Keratinocyte (primary cell): ENCODE data around the gene CRTC3. TPM values are rescaled to one million over a fixed set of nuclear protein-coding genes. Genes with fewer than 3 reads are reported as not detected.

Source experiments
- DNase-seq: peaks from one replicate; pipeline ENCODE4 v3.0.0-alpha.2; 2011; ENCODE audit warnings: low read depth, missing footprints, low spot score
- FAIRE-seq: peaks from 2 replicates; lab custom pipeline; 2011; peaks lifted over from hg19 to GRCh38; lab: Jason Lieb, UNC
- H2AFZ ChIP-seq: 2 replicates; pipeline ENCODE4 v1.6.0; 2012; ENCODE audit warnings: low read length, control low read depth, inconsistent platforms; ENCODE audit not compliant: control insufficient read depth
- H3K27ac ChIP-seq: 2 replicates; pipeline ENCODE4 v1.5.1; 2011; ENCODE audit warnings: low read length; ENCODE audit not compliant: control insufficient read depth, insufficient read depth
- H3K27me3 ChIP-seq: 3 replicates; pipeline ENCODE4 v1.6.0; 2011; ENCODE audit warnings: low read length; ENCODE audit not compliant: control insufficient read depth, insufficient read depth; ENCODE audit errors: extremely low read depth
- H3K36me3 ChIP-seq, 2 experiments: 2 replicates in 1 of 2; 3 replicates in 1 of 2; pipeline ENCODE4 v1.5.1; 2011; ENCODE audit warnings: low read length in 2 of 2, mild to moderate bottlenecking in 1 of 2; ENCODE audit not compliant: control insufficient read depth in 2 of 2, insufficient read depth in 2 of 2; ENCODE audit errors: extremely low read depth in 1 of 2
- H3K4me1 ChIP-seq: 3 replicates; pipeline ENCODE4 v1.5.1; 2011; ENCODE audit warnings: low read length; ENCODE audit not compliant: control insufficient read depth, insufficient read depth; ENCODE audit errors: extremely low read depth
- H3K4me2 ChIP-seq: 3 replicates; pipeline ENCODE4 v1.6.0; 2011; ENCODE audit warnings: low read depth, low read length; ENCODE audit not compliant: control insufficient read depth, insufficient read depth; ENCODE audit errors: extremely low read depth
- H3K4me3 ChIP-seq, 3 experiments: fragments of 200-600 bp in 1 of 3; sonication (generic) in 1 of 3; 2 replicates in 2 of 3; 3 replicates in 1 of 3; pipeline ENCODE4 v1.5.1; 2011 to 2016; ENCODE audit warnings: low read length in 3 of 3, mild to moderate bottlenecking in 3 of 3, control low read depth in 2 of 3, inconsistent platforms in 1 of 3, low read depth in 1 of 3, mixed read lengths in 1 of 3, mixed run types in 1 of 3, moderate library complexity in 1 of 3; ENCODE audit not compliant: control insufficient read depth in 2 of 3, insufficient read depth in 2 of 3; ENCODE audit errors: extremely low read depth in 1 of 3
- H3K79me2 ChIP-seq: 2 replicates; pipeline ENCODE4 v1.6.0; 2012; ENCODE audit warnings: low read length; ENCODE audit not compliant: control insufficient read depth, insufficient read depth
- H3K9ac ChIP-seq: 3 replicates; pipeline ENCODE4 v1.6.0; 2011; ENCODE audit warnings: low read length; ENCODE audit not compliant: control insufficient read depth, insufficient read depth; ENCODE audit errors: extremely low read depth
- H3K9me1 ChIP-seq: 3 replicates; pipeline ENCODE4 v1.6.0; 2011; ENCODE audit warnings: low read length; ENCODE audit not compliant: control insufficient read depth, insufficient read depth; ENCODE audit errors: extremely low read depth
- H3K9me3 ChIP-seq: 2 replicates; pipeline ENCODE4 v1.5.1; 2012; ENCODE audit warnings: low read depth, low read length; ENCODE audit not compliant: control insufficient read depth
- H4K20me1 ChIP-seq: 3 replicates; pipeline ENCODE4 v1.6.0; 2011; ENCODE audit warnings: low read length; ENCODE audit not compliant: control insufficient read depth, insufficient read depth; ENCODE audit errors: extremely low read depth
- CTCF ChIP-seq, 3 experiments: IDR thresholded peaks in 1 of 3; conservative IDR thresholded peaks in 1 of 3; optimal IDR thresholded peaks in 1 of 3; 2 replicates in 2 of 3; 3 replicates in 1 of 3; pipeline versions ENCODE3 to v1.5.1; 2011; ENCODE audit warnings: low read length in 3 of 3, mild to moderate bottlenecking in 3 of 3, moderate library complexity in 2 of 3, control low read depth in 1 of 3, inconsistent platforms in 1 of 3; ENCODE audit not compliant: insufficient read depth in 2 of 3; ENCODE audit errors: extremely low read depth in 1 of 3
- EZH2 ChIP-seq: IDR thresholded peaks from one replicate; pipeline ENCODE4 v1.6.1; 2012; ENCODE audit warnings: inconsistent platforms, mild to moderate bottlenecking, low read length, moderate library complexity
- dilution Hi-C: fragments of 300-500 bp; cut with MboI; formaldehyde crosslinking; loops from one replicate; pipeline ENCODE4 v1.7.0; 2020; ENCODE audit warnings: low sequenced_read_pairs; ENCODE audit not compliant: extremely low pct_ligation_motif_present
- polyA plus RNA-seq, 5 experiments: library from polyadenylated mRNA; depleted of rRNA in 3 of 5; stranded (reverse) in 3 of 5; stranded (forward) in 1 of 5; unstranded in 1 of 5; fragments of >200 nt; gene quantifications; 1 replicate in 1 of 5; 2 replicates in 3 of 5; 3 replicates in 1 of 5; pipeline versions ENCODE4 v1.2.1 to v1.2.3, GENCODE V29; 2011 to 2012; ENCODE audit warnings: missing spikeins in 2 of 5, low read depth in 1 of 5, low replicate concordance in 1 of 5

Gene CRTC3
- polyA plus RNA-seq, 1 donor (not counting 4 experiments of a cell fraction or from before 2014, with no cell fraction given): 11.9 TPM

DNA sequence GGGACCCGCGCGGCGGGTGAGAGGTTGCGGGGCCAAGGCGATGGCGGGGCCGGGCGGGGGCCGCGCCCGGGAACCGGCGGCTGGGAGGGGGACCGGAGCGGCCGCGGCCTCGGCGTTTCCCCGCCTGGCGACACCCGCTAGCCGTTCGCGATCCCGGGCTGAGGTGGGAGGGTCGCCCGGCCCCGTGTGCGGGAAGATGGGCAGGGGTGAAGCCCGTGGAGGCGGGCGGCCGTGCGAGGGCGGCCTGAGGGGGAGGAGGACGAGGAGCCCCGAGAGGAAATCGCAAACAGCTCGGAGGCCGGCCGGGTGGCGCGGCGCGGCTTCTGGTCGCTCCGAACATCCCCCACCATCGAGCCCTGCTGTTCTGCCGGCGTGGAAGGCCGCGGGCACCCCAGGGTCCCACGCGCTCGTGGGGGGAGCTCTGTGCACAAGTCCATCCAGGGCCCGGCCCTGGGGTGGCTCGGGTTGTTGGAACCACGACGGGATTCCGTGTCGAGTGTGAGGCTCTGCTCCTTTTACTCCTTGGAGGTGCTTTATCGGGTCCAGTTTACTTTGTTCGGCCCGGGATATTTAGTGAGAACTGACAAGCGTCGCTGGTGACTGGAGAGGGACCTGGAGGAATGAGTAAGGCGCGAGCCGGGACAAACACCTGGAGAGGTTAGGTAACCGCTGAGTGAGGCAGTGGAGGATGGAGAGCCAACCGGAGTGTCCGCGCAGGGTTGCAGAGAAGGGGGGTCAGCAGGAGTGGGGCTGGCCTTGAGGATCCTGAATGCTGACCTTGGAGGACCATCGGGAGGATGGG, 728 bp downstream of the CRTC3 start:
- H3K4me3 ChIP-seq: peak overlapping the region; percentile 76 to 92 (median 86)
- peaks cover 8% of the 10 kb centered on the region for H3K4me1 ChIP-seq
- DNase-seq (no peak), FAIRE-seq (no peak)
- TF ChIP-seq EZH2 (no peak), CTCF (optimal IDR thresholded peaks at IDR 0.05 in 1 of 3, IDR thresholded peaks at IDR 0.05 in 1 of 3, conservative IDR thresholded peaks at IDR 0.05 in 1 of 3; ENCODE audit: extremely low read depth in 1 of 3, insufficient read depth in 2 of 3, low read length in 3 of 3) (no peak)
- peak overlapping the region; percentile 43 for H3K27ac ChIP-seq
- dilution Hi-C loops: no loop called here
- no peaks in the 10 kb centered on the region for H4K20me1 ChIP-seq
- H3K4me2 ChIP-seq: peak overlapping the region; percentile 92
- H3K9ac ChIP-seq: peak overlapping the region; percentile 80
- H3K9me1 ChIP-seq: no peaks in the 10 kb centered on the region
- H3K36me3 ChIP-seq: no peaks in the 10 kb centered on the region
- no peaks in the 10 kb centered on the region for H3K9me3 ChIP-seq
- H2AFZ ChIP-seq: peak overlapping the region; percentile 63
- no peaks in the 10 kb centered on the region for H3K27me3 ChIP-seq
- peaks cover 43% of the 10 kb centered on the region for H3K79me2 ChIP-seq

- Histone ChIP-seq H3K27ac (no peak overlapping the region), H3K9me3 (no peaks in the 10 kb centered on the region), H2AFZ (no peak overlapping the region), H3K36me3 (no peaks in the 10 kb centered on the region), H3K4me2 (peak overlapping the region; percentile 92), H3K4me3 (peak overlapping the region; percentile 76 to 92 (median 86)), H3K4me1 (peaks cover 8% of the 10 kb centered on the region), H3K9ac (peak overlapping the region; percentile 80), H3K27me3 (no peaks in the 10 kb centered on the region), H4K20me1 (no peaks in the 10 kb centered on the region), H3K9me1 (no peaks in the 10 kb centered on the region), H3K79me2 (peaks cover 48% of the 10 kb centered on the region)
- FAIRE-seq: no peak
- dilution Hi-C loops: no loop called here
- no peak for TF ChIP-seq CTCF (optimal IDR thresholded peaks at IDR 0.05 in 1 of 3, IDR thresholded peaks at IDR 0.05 in 1 of 3, conservative IDR thresholded peaks at IDR 0.05 in 1 of 3; ENCODE audit: extremely low read depth in 1 of 3, insufficient read depth in 2 of 3, low read length in 3 of 3)
- no peak for TF ChIP-seq EZH2
- DNase-seq: no peak
These were observed 1.4 kb downstream of the CRTC3 start for GRCh38 chr15:90531147-90531546.
